ENCODE data around the gene SMAD9. TPM values are rescaled to one million over a fixed set of nuclear protein-coding genes. Genes with fewer than 3 reads are reported as not detected.

The SMAD9 gene
- total RNA-seq, 1 experiment from 2014 or later: 1.1 TPM

DNA sequence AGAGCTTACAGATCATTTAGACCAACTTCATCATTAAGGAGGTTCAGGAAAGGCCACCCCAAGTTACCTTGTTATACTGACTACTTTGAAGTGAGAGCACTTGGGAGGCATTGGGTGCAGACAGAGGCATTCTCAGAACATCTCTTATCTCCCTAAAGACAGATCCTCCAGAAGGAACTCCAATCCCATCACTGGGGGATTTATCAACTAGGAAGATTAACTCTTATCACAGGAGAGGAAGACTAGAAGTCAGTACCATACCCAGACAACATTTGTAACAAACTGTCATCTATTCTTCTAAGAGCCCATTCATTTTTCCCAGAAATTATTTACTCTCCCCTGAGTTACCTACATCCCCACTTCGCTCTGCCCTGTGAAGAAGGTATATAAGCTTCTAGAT, 106.8 kb downstream of the SMAD9 start:
- Mint-ChIP-seq H3K27ac (no peak overlapping the region), H3K9me3 (peaks cover 0 to 3% of the 10 kb centered on the region in 2 experiments; a peak in 2 of 5 replicates), H3K4me1 (peaks cover 13 to 27% of the 10 kb centered on the region in 2 experiments), H3K4me3 (no peak overlapping the region), H3K27me3 (ENCODE audit: low read depth) (no peaks in the 10 kb centered on the region; the same call in 1 of the 2 replicates), H3K36me3 (ENCODE audit: insufficient read depth in 1 of 3, low read depth in 3 of 3) (no peaks in the 10 kb centered on the region; a peak in 2 of 7 replicates)
- no peak overlapping the region for H3K9ac ChIP-seq (ENCODE audit: extremely low read depth, insufficient read length, low read length)
- no peak overlapping the region for H2BK120ac ChIP-seq (ENCODE audit: low read depth, low read length, poor library complexity, severe bottlenecking)
- no peak for DNase-seq
- H3K79me2 ChIP-seq (ENCODE audit: insufficient read depth, low read length): no peaks in the 10 kb centered on the region
- TF ChIP-seq, protein P1, sequence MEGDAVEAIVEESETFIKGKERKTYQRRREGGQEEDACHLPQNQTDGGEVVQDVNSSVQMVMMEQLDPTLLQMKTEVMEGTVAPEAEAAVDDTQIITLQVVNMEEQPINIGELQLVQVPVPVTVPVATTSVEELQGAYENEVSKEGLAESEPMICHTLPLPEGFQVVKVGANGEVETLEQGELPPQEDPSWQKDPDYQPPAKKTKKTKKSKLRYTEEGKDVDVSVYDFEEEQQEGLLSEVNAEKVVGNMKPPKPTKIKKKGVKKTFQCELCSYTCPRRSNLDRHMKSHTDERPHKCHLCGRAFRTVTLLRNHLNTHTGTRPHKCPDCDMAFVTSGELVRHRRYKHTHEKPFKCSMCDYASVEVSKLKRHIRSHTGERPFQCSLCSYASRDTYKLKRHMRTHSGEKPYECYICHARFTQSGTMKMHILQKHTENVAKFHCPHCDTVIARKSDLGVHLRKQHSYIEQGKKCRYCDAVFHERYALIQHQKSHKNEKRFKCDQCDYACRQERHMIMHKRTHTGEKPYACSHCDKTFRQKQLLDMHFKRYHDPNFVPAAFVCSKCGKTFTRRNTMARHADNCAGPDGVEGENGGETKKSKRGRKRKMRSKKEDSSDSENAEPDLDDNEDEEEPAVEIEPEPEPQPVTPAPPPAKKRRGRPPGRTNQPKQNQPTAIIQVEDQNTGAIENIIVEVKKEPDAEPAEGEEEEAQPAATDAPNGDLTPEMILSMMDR (conservative IDR thresholded peaks at IDR 0.05): no peak
- H4K91ac ChIP-seq (ENCODE audit: insufficient read length, low read depth, low read length): no peak overlapping the region
- no peak overlapping the region for H4K5ac ChIP-seq (ENCODE audit: insufficient read length, low read depth, low read length)
- no peaks in the 10 kb centered on the region for H3K27me3 ChIP-seq (ENCODE audit: insufficient read depth, low read length)
- no peak overlapping the region for H2BK20ac ChIP-seq (ENCODE audit: low read depth, low read length, poor library complexity, severe bottlenecking)
- no peak overlapping the region for H3K4ac ChIP-seq (ENCODE audit: low read depth, low read length)
- H2BK15ac ChIP-seq (ENCODE audit: low read depth, low read length): no peak overlapping the region
- no peak overlapping the region for H3T11ph ChIP-seq (ENCODE audit: low read length)
- H3K27ac ChIP-seq (ENCODE audit: insufficient read length, low read depth, low read length): no peak overlapping the region
- H3K79me1 ChIP-seq (ENCODE audit: insufficient read depth, low read depth, low read length, poor library complexity, severe bottlenecking): no peaks in the 10 kb centered on the region
- no peak overlapping the region for H2AFZ ChIP-seq (ENCODE audit: low read length)
- no CpG with 5 or more reads among the region's 1 CpG for WGBS (ENCODE audit: extremely low coverage, insufficient read length, low lambda C conversion rate)
- H3K56ac ChIP-seq (ENCODE audit: insufficient read length, low read depth, low read length): no peak overlapping the region
- no peaks in the 10 kb centered on the region for H3K4me1 ChIP-seq (ENCODE audit: insufficient read depth, low read length)
- H2BK12ac ChIP-seq (ENCODE audit: insufficient read length, low read depth, low read length): no peak overlapping the region
- H2BK5ac ChIP-seq (ENCODE audit: insufficient read length, low read length): no peak overlapping the region
- no peak overlapping the region for H3K14ac ChIP-seq (ENCODE audit: insufficient read depth, low read length)
- no peak overlapping the region for H2AK5ac ChIP-seq (ENCODE audit: insufficient read length, low read length)
- H3K23ac ChIP-seq (ENCODE audit: insufficient read length, low read depth, low read length): no peak overlapping the region
- no peaks in the 10 kb centered on the region for H3K9me3 ChIP-seq (ENCODE audit: control insufficient read depth, low read depth, low read length)
- no peak overlapping the region for H3K18ac ChIP-seq (ENCODE audit: insufficient read length, low read depth, low read length)
- no peak overlapping the region for H3K4me2 ChIP-seq (ENCODE audit: insufficient read depth, insufficient read length, low read length)
- no peaks in the 10 kb centered on the region for H4K20me1 ChIP-seq (ENCODE audit: control insufficient read depth, insufficient read depth, insufficient read length)
- H3K23me2 ChIP-seq (ENCODE audit: insufficient read length, low read depth, low read length, poor library complexity, severe bottlenecking): no peaks in the 10 kb centered on the region
- H4K8ac ChIP-seq (replicated peaks; ENCODE audit: insufficient read length, low read depth, low read length): no peak overlapping the region
